NK-92 treated with Interleukin-12 subunit alpha and Interleukin-12 subunit beta, amount 100 ng/mL, for 24 hours (cell line): ENCODE data around the gene XPO4.
"Not testable (repeated sequence)": the region's sequence is repeated elsewhere in the genome, so short reads cannot be mapped to it uniquely, and the experiment has no call there.

Experiments
- DNase-seq: peaks from one replicate; lab custom pipeline; 2025; lab: John Stamatoyannopoulos, UW

The XPO4 gene

GRCh38 chr13:20891034-20891433 is 11.5 kb downstream of the XPO4 start:
- no peak for DNase-seq

GRCh38 chr13:20890540-20890939 is 12.0 kb downstream of the XPO4 start:
- not testable (repeated sequence) for DNase-seq

- no peak for DNase-seq
These were observed 20.3 kb downstream of the XPO4 start for GRCh38 chr13:20882206-20882605.

- no peak for DNase-seq
These were observed 24.6 kb downstream of the XPO4 start for GRCh38 chr13:20877902-20878301.

GRCh38 chr13:20876802-20877201 is 25.7 kb downstream of the XPO4 start:
- DNase-seq: not testable (repeated sequence)

- DNase-seq: not testable (repeated sequence)
These were observed 28.1 kb downstream of the XPO4 start for GRCh38 chr13:20874439-20874838.

GRCh38 chr13:20873348-20873747 is 29.2 kb downstream of the XPO4 start:
- DNase-seq: no peak

- no peak for DNase-seq
These were observed 31.7 kb downstream of the XPO4 start for GRCh38 chr13:20870829-20871228.

GRCh38 chr13:20869540-20869939 is 33.0 kb downstream of the XPO4 start:
- no peak for DNase-seq

- DNase-seq: no peak
These were observed 35.1 kb downstream of the XPO4 start for GRCh38 chr13:20867408-20867807.

GRCh38 chr13:20861666-20862065 is 40.9 kb downstream of the XPO4 start:
- DNase-seq: not testable (repeated sequence)

GRCh38 chr13:20860844-20861243 is 41.7 kb downstream of the XPO4 start:
- DNase-seq: no peak

GRCh38 chr13:20856650-20857049 is 45.9 kb downstream of the XPO4 start:
- DNase-seq: no peak

GRCh38 chr13:20851844-20852402 is 50.6 kb downstream of the XPO4 start:
- DNase-seq: no peak

GRCh38 chr13:20848944-20849343 is 53.6 kb downstream of the XPO4 start:
- no peak for DNase-seq

- DNase-seq: no peak
These were observed 54.3 kb downstream of the XPO4 start for GRCh38 chr13:20848203-20848602.

- no peak for DNase-seq
These were observed 55.2 kb downstream of the XPO4 start for GRCh38 chr13:20847296-20847695.

- DNase-seq: no peak
These were observed 59.4 kb downstream of the XPO4 start for GRCh38 chr13:20843166-20843565.

- DNase-seq: no peak
These were observed 62.0 kb downstream of the XPO4 start for GRCh38 chr13:20840568-20840967.

GRCh38 chr13:20833900-20834679 is 68.5 kb downstream of the XPO4 start:
- no peak for DNase-seq

- no peak for DNase-seq
These were observed 69.7 kb downstream of the XPO4 start for GRCh38 chr13:20832861-20833260.

GRCh38 chr13:20831933-20832332 is 70.6 kb downstream of the XPO4 start:
- DNase-seq: no peak

- DNase-seq: no peak
These were observed 71.3 kb downstream of the XPO4 start for GRCh38 chr13:20831254-20831653.
